ENCODE results near the gene SKAP2.

Gene SKAP2

GRCh38 chr7:26714006-26714405 is 150.4 kb downstream of the SKAP2 start:
- no peaks in the 10 kb centered on the region for H3K27me3 ChIP-seq (ENCODE audit: low read depth)
- no peaks in the 10 kb centered on the region for H3K36me3 ChIP-seq (replicated peaks)
- H3K4me1 ChIP-seq, result no peaks in the 10 kb centered on the region
- in situ Hi-C loops (cut with MboI; ENCODE audit: low sequenced_read_pairs), result no loop called here
- no peak overlapping the region for H3K4me3 ChIP-seq
- DNase-seq (ENCODE audit: low spot score in 2 of 2), result no peak
- no peaks in the 10 kb centered on the region for H3K9me3 ChIP-seq

GRCh38 chr7:26709210-26709990 is 155.0 kb downstream of the SKAP2 start:
- H3K9me3 ChIP-seq, result no peaks in the 10 kb centered on the region
- H3K27me3 ChIP-seq (ENCODE audit: low read depth), result no peaks in the 10 kb centered on the region
- H3K36me3 ChIP-seq (replicated peaks), result no peaks in the 10 kb centered on the region
- in situ Hi-C loops (cut with MboI; ENCODE audit: low sequenced_read_pairs), result no loop called here
- no peaks in the 10 kb centered on the region for H3K4me1 ChIP-seq
- H3K4me3 ChIP-seq, result no peak overlapping the region
- no peak for DNase-seq (ENCODE audit: low spot score in 2 of 2)

GRCh38 chr7:26705567-26705966 is 158.8 kb downstream of the SKAP2 start:
- Histone ChIP-seq H3K27me3 (ENCODE audit: low read depth) (no peaks in the 10 kb centered on the region), H3K4me1 (peaks cover 8% of the 10 kb centered on the region; the same call in 1 of the 2 replicates), H3K4me3 (no peak overlapping the region), H3K36me3 (replicated peaks) (no peaks in the 10 kb centered on the region), H3K9me3 (no peaks in the 10 kb centered on the region)
- no peak for DNase-seq (ENCODE audit: low spot score in 2 of 2)
- in situ Hi-C loops (cut with MboI; ENCODE audit: low sequenced_read_pairs), result no loop called here

GRCh38 chr7:26704786-26705185 is 159.6 kb downstream of the SKAP2 start:
- in situ Hi-C loops (cut with MboI; ENCODE audit: low sequenced_read_pairs), result no loop called here
- no peak for DNase-seq (ENCODE audit: low spot score in 2 of 2)

GRCh38 chr7:26704036-26704435 is 160.4 kb downstream of the SKAP2 start:
- Histone ChIP-seq H3K4me1 (peaks cover 8% of the 10 kb centered on the region; the same call in 1 of the 2 replicates), H3K36me3 (replicated peaks) (no peaks in the 10 kb centered on the region), H3K27me3 (ENCODE audit: low read depth) (no peaks in the 10 kb centered on the region), H3K4me3 (no peak overlapping the region), H3K9me3 (no peaks in the 10 kb centered on the region)
- in situ Hi-C loops (cut with MboI; ENCODE audit: low sequenced_read_pairs), result no loop called here
- no peak for DNase-seq (ENCODE audit: low spot score in 2 of 2)

More at GRCh38 chr7:26704786-26705185, 159.6 kb downstream of the SKAP2 start:
- Histone ChIP-seq H3K4me3 (no peak overlapping the region), H3K36me3 (replicated peaks) (no peaks in the 10 kb centered on the region), H3K9me3 (no peaks in the 10 kb centered on the region), H3K27me3 (ENCODE audit: low read depth) (no peaks in the 10 kb centered on the region), H3K4me1 (peaks cover 8% of the 10 kb centered on the region; the same call in 1 of the 2 replicates)

- in situ Hi-C loops (cut with MboI; ENCODE audit: low sequenced_read_pairs), result no loop called here
- H3K36me3 ChIP-seq (replicated peaks), result no peaks in the 10 kb centered on the region
- no peaks in the 10 kb centered on the region for H3K9me3 ChIP-seq
- H3K4me1 ChIP-seq, result peaks cover 13% of the 10 kb centered on the region; the same call in 1 of the 2 replicates
- H3K4me3 ChIP-seq, result no peak overlapping the region
- no peak for DNase-seq (ENCODE audit: low spot score in 2 of 2)
- H3K27me3 ChIP-seq (ENCODE audit: low read depth), result no peaks in the 10 kb centered on the region
Measured at GRCh38 chr7:26700893-26701292, 163.5 kb downstream of the SKAP2 start.

GRCh38 chr7:26700386-26700785 is 164.0 kb downstream of the SKAP2 start:
- in situ Hi-C loops (cut with MboI; ENCODE audit: low sequenced_read_pairs), result no loop called here
- Histone ChIP-seq H3K36me3 (replicated peaks) (no peaks in the 10 kb centered on the region), H3K4me1 (peaks cover 13% of the 10 kb centered on the region; the same call in 1 of the 2 replicates), H3K9me3 (no peaks in the 10 kb centered on the region), H3K4me3 (no peak overlapping the region), H3K27me3 (ENCODE audit: low read depth) (no peaks in the 10 kb centered on the region)
- no peak for DNase-seq (ENCODE audit: low spot score in 2 of 2)

- H3K4me3 ChIP-seq, result no peak overlapping the region
- no peaks in the 10 kb centered on the region for H3K27me3 ChIP-seq (ENCODE audit: low read depth)
- no peak for DNase-seq (ENCODE audit: low spot score in 2 of 2)
- H3K4me1 ChIP-seq, result peaks cover 13% of the 10 kb centered on the region; the same call in 1 of the 2 replicates
- H3K9me3 ChIP-seq, result no peaks in the 10 kb centered on the region
- no peaks in the 10 kb centered on the region for H3K36me3 ChIP-seq (replicated peaks)
- in situ Hi-C loops (cut with MboI; ENCODE audit: low sequenced_read_pairs), result no loop called here
Measured at GRCh38 chr7:26699766-26700165, 164.6 kb downstream of the SKAP2 start.

GRCh38 chr7:26698806-26699205 is 165.6 kb downstream of the SKAP2 start:
- no peak for DNase-seq (ENCODE audit: low spot score in 2 of 2)
- H3K27me3 ChIP-seq (ENCODE audit: low read depth), result no peaks in the 10 kb centered on the region
- H3K4me3 ChIP-seq, result no peak overlapping the region
- in situ Hi-C loops (cut with MboI; ENCODE audit: low sequenced_read_pairs), result no loop called here
- peaks cover 12% of the 10 kb centered on the region; the same call in 1 of the 2 replicates for H3K4me1 ChIP-seq
- H3K36me3 ChIP-seq (replicated peaks), result no peaks in the 10 kb centered on the region
- H3K9me3 ChIP-seq, result no peaks in the 10 kb centered on the region

- Histone ChIP-seq H3K36me3 (replicated peaks) (no peaks in the 10 kb centered on the region), H3K4me1 (peaks cover 6% of the 10 kb centered on the region; the same call in 1 of the 2 replicates), H3K27me3 (ENCODE audit: low read depth) (no peaks in the 10 kb centered on the region), H3K4me3 (no peak overlapping the region), H3K9me3 (no peaks in the 10 kb centered on the region)
- in situ Hi-C loops (cut with MboI; ENCODE audit: low sequenced_read_pairs), result no loop called here
- DNase-seq (ENCODE audit: low spot score in 2 of 2), result no peak
Measured at GRCh38 chr7:26698194-26698593, 166.2 kb downstream of the SKAP2 start.

- Histone ChIP-seq H3K27me3 (ENCODE audit: low read depth) (no peaks in the 10 kb centered on the region), H3K36me3 (replicated peaks) (no peaks in the 10 kb centered on the region), H3K4me1 (peaks cover 5% of the 10 kb centered on the region; the same call in 1 of the 2 replicates), H3K9me3 (no peaks in the 10 kb centered on the region), H3K4me3 (no peak overlapping the region)
- in situ Hi-C loops (cut with MboI; ENCODE audit: low sequenced_read_pairs), result no loop called here
- no peak for DNase-seq (ENCODE audit: low spot score in 2 of 2)
Measured at GRCh38 chr7:26696978-26697377, 167.4 kb downstream of the SKAP2 start.

- H3K4me3 ChIP-seq, result no peak overlapping the region
- DNase-seq (ENCODE audit: low spot score in 2 of 2), result no peak
- in situ Hi-C loops (cut with MboI; ENCODE audit: low sequenced_read_pairs), result no loop called here
- H3K4me1 ChIP-seq, result peaks cover 5% of the 10 kb centered on the region; the same call in 1 of the 2 replicates
- no peaks in the 10 kb centered on the region for H3K9me3 ChIP-seq
- no peaks in the 10 kb centered on the region for H3K36me3 ChIP-seq (replicated peaks)
- H3K27me3 ChIP-seq (ENCODE audit: low read depth), result no peaks in the 10 kb centered on the region
Measured at GRCh38 chr7:26696161-26696560, 168.2 kb downstream of the SKAP2 start.

GRCh38 chr7:26694713-26695112 is 169.7 kb downstream of the SKAP2 start:
- Histone ChIP-seq H3K27me3 (ENCODE audit: low read depth) (no peaks in the 10 kb centered on the region), H3K4me3 (no peak overlapping the region), H3K9me3 (no peaks in the 10 kb centered on the region), H3K4me1 (peaks cover 5% of the 10 kb centered on the region; the same call in 1 of the 2 replicates), H3K36me3 (replicated peaks) (no peaks in the 10 kb centered on the region)
- in situ Hi-C loops (cut with MboI; ENCODE audit: low sequenced_read_pairs), result no loop called here
- no peak for DNase-seq (ENCODE audit: low spot score in 2 of 2)

GRCh38 chr7:26694141-26694540 is 170.2 kb downstream of the SKAP2 start:
- Histone ChIP-seq H3K27me3 (ENCODE audit: low read depth) (no peaks in the 10 kb centered on the region), H3K4me3 (no peak overlapping the region), H3K36me3 (replicated peaks) (no peaks in the 10 kb centered on the region), H3K4me1 (peaks cover 5% of the 10 kb centered on the region; the same call in 1 of the 2 replicates), H3K9me3 (no peaks in the 10 kb centered on the region)
- no peak for DNase-seq (ENCODE audit: low spot score in 2 of 2)
- in situ Hi-C loops (cut with MboI; ENCODE audit: low sequenced_read_pairs), result no loop called here
